Adrenal gland (tissue), 12 donors: ENCODE data around the gene TMEM151B. TPM values are rescaled to one million over a fixed set of nuclear protein-coding genes. Genes with fewer than 3 reads are reported as not detected.

Source experiments
- DNase-seq, 7 donors: peaks; one replicate each; pipeline ENCODE4 v3.0.0-alpha.2; 2019 to 2020
- H3K27ac ChIP-seq, 5 donors: fragments of 200-600 bp; sonication (generic) in 4 of 5; 1 replicate in 3 of 5; 2 replicates in 2 of 5; pipeline versions ENCODE4 v1.5.1 to v1.8.0; 2016 to 2020; ENCODE audit warnings: mild to moderate bottlenecking in 1 of 5
- H3K27me3 ChIP-seq: fragments of 200-600 bp; 2 replicates; pipeline ENCODE4 v1.8.0; 2021
- H3K36me3 ChIP-seq, 2 donors: fragments of 200-600 bp; replicated peaks in 1 of 2; 1 replicate in 1 of 2; 2 replicates in 1 of 2; pipeline versions ENCODE4 v1.5.1 to v1.8.0; 2018 to 2022
- H3K4me1 ChIP-seq, 2 donors: fragments of 200-600 bp; replicated peaks in 1 of 2; 1 replicate in 1 of 2; 2 replicates in 1 of 2; pipeline versions ENCODE4 v1.5.1 to v1.8.0; 2018 to 2021
- H3K4me3 ChIP-seq, 4 donors: fragments of 200-600 bp; sonication (generic) in 3 of 4; one replicate each; pipeline ENCODE4 v1.5.1; 2016 to 2018
- H3K9me3 ChIP-seq, 3 donors: fragments of 200-600 bp; sonication (generic) in 1 of 3; replicated peaks in 1 of 3; 1 replicate in 2 of 3; 2 replicates in 1 of 3; pipeline versions ENCODE4 v1.5.1 to v1.8.0; 2016 to 2021
- CTCF ChIP-seq, 6 experiments: fragments of 450-650 bp in 4 of 6; fragments of 200-600 bp in 2 of 6; sonication (generic) in 1 of 6; IDR thresholded peaks; 1 replicate in 5 of 6; 2 replicates in 1 of 6; pipeline versions ENCODE4 v1.5.1 to v1.8.0; 2016 to 2021; ENCODE audit warnings: antibody characterized with exemption in 6 of 6, mild to moderate bottlenecking in 2 of 6, moderate library complexity in 1 of 6
- POLR2A ChIP-seq, 2 donors: fragments of 450-650 bp; IDR thresholded peaks; one replicate each; pipeline ENCODE4 v1.6.1; 2017; ENCODE audit warnings: antibody characterized with exemption in 2 of 2, mild to moderate bottlenecking in 2 of 2, moderate library complexity in 1 of 2
- WGBS, 4 donors: extraction: QIAGEN DNeasy Blood & Tissue Kit in 2 of 4; methylation state at CpG; one replicate each; pipeline versions ENCODE4 v1.1.5 to v1.1.7; 2013 to 2017; 5-methylcytosine and 5-hydroxymethylcytosine counted together
- intact Hi-C, 2 donors: fragments of 100-400 bp; cut with DNase I; formaldehyde crosslinking; loops; one replicate each; pipeline versions ENCODE4 v1.14.1 to v1.15.0; 2022 to 2023
- polyA plus RNA-seq, 3 donors: library from polyadenylated mRNA; stranded (reverse); fragments of 200-250 nt in 2 of 3; fragments of 350-450 nt in 1 of 3; fragmentation: Illumina TruSeq in 1 of 3; extraction: RNeasy Lipid Tissue Mini Kit (QIAGEN cat#74804) in 1 of 3; gene quantifications; one replicate each; pipeline ENCODE4 v1.2.3, GENCODE V29; 2013 to 2014
- total RNA-seq, 9 donors: library from RNA; depleted of rRNA in 4 of 9; stranded (reverse); fragments of >200 nt in 4 of 9; fragments of 120-200 nt in 1 of 9; fragmentation: NEBNext Ultra II Directional in 1 of 9; extraction: Animal tissue kit (Norgen Biotek cat#: 25700) in 1 of 9; gene quantifications; one replicate each; pipeline versions ENCODE4 v1.1.0 to v1.2.4, GENCODE V29; 2013 to 2023
- donor health status: healthy with polysubstance abuse.
- donor health status: Bipolar disorder and iron deficiency.
- donor health status: DM: yes; HTN: yes; CAD: no.
- donor health status: DM: no; HTN: no; CAD: no.
- donor health status: DM: no; HTN: no; CAD: no.
- donor health status: DM: yes; HTN: yes; CAD: no.

TMEM151B gene
- total and polyA plus RNA-seq, 12 donors: 0.07 to 3.9 (median 0.79) TPM; not detected in 2

GRCh38 chr6:44272529-44272928 lies 2.3 kb downstream of the TMEM151B start:
- H3K4me3 ChIP-seq: no peak overlapping the region
- H3K27me3 ChIP-seq: peaks cover 45% of the 10 kb centered on the region
- no peaks in the 10 kb centered on the region for H3K9me3 ChIP-seq
- no peaks in the 10 kb centered on the region for H3K36me3 ChIP-seq
- H3K27ac ChIP-seq: no peak overlapping the region
- intact Hi-C loops: loop anchor here in 1 of 2 donors (5.0 kb wide), 1 partner anchor 65 kb away; no protein-coding TSS in a partner anchor
- H3K4me1 ChIP-seq: peaks cover 0 to 8% of the 10 kb centered on the region in 2 donors
- WGBS, 4 donors: 77 to 89% (median 81%) methylated on average over 3 of the region's 3 CpGs
- no peak for TF ChIP-seq POLR2A (IDR thresholded peaks at IDR 0.05)
- no peak for TF ChIP-seq CTCF (IDR thresholded peaks at IDR 0.05)
- DNase-seq: no peak

DNA sequence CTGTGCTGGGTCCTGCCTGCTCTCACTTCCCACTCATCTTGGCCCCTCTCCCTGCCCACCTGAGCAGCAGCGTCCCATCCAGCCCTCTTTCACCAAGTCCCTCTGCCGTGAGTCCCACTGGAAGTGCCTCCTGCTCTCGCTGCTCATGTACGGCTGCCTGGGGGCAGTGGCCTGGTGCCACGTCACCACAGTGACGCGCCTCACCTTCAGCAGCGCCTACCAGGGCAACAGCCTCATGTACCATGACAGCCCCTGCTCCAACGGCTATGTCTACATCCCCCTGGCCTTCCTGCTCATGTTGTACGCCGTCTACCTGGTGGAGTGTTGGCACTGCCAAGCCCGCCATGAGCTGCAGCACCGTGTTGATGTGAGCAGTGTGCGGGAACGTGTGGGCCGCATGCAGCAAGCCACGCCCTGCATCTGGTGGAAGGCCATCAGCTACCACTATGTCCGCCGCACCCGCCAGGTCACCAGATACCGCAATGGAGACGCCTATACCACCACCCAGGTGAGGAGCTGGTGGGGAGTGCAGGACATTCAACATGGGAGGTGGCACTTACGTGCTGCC lies 2.8 kb downstream of the TMEM151B start:
- Histone ChIP-seq H3K4me1 (peaks cover 0 to 8% of the 10 kb centered on the region in 2 donors), H3K36me3 (no peaks in the 10 kb centered on the region), H3K4me3 (no peak overlapping the region), H3K27me3 (peaks cover 48% of the 10 kb centered on the region), H3K9me3 (no peaks in the 10 kb centered on the region), H3K27ac (no peak overlapping the region)
- peak in 1 of 7 donors; percentile 57 for DNase-seq
- WGBS, 4 donors: 81 to 88% (median 84%) methylated on average over 13 to 23 of the region's 23 CpGs
- TF ChIP-seq CTCF (IDR thresholded peaks at IDR 0.05): no peak
- no peak for TF ChIP-seq POLR2A (IDR thresholded peaks at IDR 0.05)
- intact Hi-C loops: loop anchor here in 1 of 2 donors (5.0 kb wide), 1 partner anchor 64 kb away; no protein-coding TSS in a partner anchor

GRCh38 chr6:44273617-44274016 lies 3.4 kb downstream of the TMEM151B start:
- H3K4me1 ChIP-seq: peaks cover 0 to 8% of the 10 kb centered on the region in 2 donors
- WGBS, 4 donors: 25 to 67% (median 44%) methylated on average over 1 of the region's 1 CpG
- H3K4me3 ChIP-seq: no peak overlapping the region
- DNase-seq: no peak
- TF ChIP-seq CTCF (IDR thresholded peaks at IDR 0.05): no peak
- no peaks in the 10 kb centered on the region for H3K9me3 ChIP-seq
- intact Hi-C loops: loop anchor here in 1 of 2 donors (5.0 kb wide), 1 partner anchor 64 kb away; no protein-coding TSS in a partner anchor
- no peak overlapping the region for H3K27ac ChIP-seq
- peaks cover 53% of the 10 kb centered on the region for H3K27me3 ChIP-seq
- no peaks in the 10 kb centered on the region for H3K36me3 ChIP-seq

- DNase-seq: no peak
- H3K27me3 ChIP-seq: peaks cover 53% of the 10 kb centered on the region
- intact Hi-C loops: no loop called here
- H3K9me3 ChIP-seq: no peaks in the 10 kb centered on the region
- H3K36me3 ChIP-seq: no peaks in the 10 kb centered on the region
- no peak overlapping the region for H3K4me3 ChIP-seq
- H3K27ac ChIP-seq: no peak overlapping the region
- TF ChIP-seq CTCF (IDR thresholded peaks at IDR 0.05) (no peak), POLR2A (IDR thresholded peaks at IDR 0.05) (no peak)
- WGBS, 4 donors: 71 to 97% (median 84%) methylated on average over 21 to 59 of the region's 59 CpGs
- peaks cover 0 to 8% of the 10 kb centered on the region in 2 donors for H3K4me1 ChIP-seq
Measured at GRCh38 chr6:44275271-44275748, 5.1 kb downstream of the TMEM151B start.
